Type B pancreatic cell (in vitro differentiated cells): ENCODE measurements around the gene MAPK8IP1. TPM values are rescaled to one million over a fixed set of nuclear protein-coding genes. Genes with fewer than 3 reads are reported as not detected.

ENCODE experiments used
- DNase-seq: peaks from one replicate; pipeline ENCODE4 v3.0.0; 2021; ENCODE audit warnings: mixed read lengths; ENCODE audit not compliant: unreplicated experiment; ENCODE audit errors: extremely low spot score
- H3K27ac Mint-ChIP-seq: 2 replicates; pipeline ENCODE4 v1.8.0; 2021; ENCODE audit warnings: mild to moderate bottlenecking, mixed read lengths
- H3K27me3 Mint-ChIP-seq: 2 replicates; pipeline ENCODE4 v1.8.0; 2021; ENCODE audit warnings: mixed read lengths
- H3K36me3 Mint-ChIP-seq: 2 replicates; pipeline ENCODE4 v1.8.0; 2021; ENCODE audit warnings: mixed read lengths
- H3K4me1 Mint-ChIP-seq: one replicate; pipeline ENCODE4 v1.8.0; 2021; ENCODE audit warnings: mixed read lengths; ENCODE audit not compliant: unreplicated experiment
- H3K4me3 Mint-ChIP-seq: 2 replicates; pipeline ENCODE4 v1.8.0; 2021; ENCODE audit warnings: mild to moderate bottlenecking, mixed read lengths
- H3K9me3 Mint-ChIP-seq: 2 replicates; pipeline ENCODE4 v1.8.0; 2021; ENCODE audit warnings: mixed read lengths
- total RNA-seq: library from RNA; stranded (reverse); gene quantifications from 2 replicates; pipeline ENCODE4 v1.2.1, GENCODE V29; 2021; ENCODE audit warnings: low replicate concordance
- TF ChIP-seq, protein P1 (sequence below): fragments of 200-600 bp; sonication (generic); conservative IDR thresholded peaks from 2 replicates; pipeline ENCODE4 v1.5.0; 2021; ENCODE audit warnings: antibody characterized with exemption, mild to moderate bottlenecking

MAPK8IP1 gene
- total RNA-seq, 1 donor from 2014 or later: 23.7 TPM

DNA sequence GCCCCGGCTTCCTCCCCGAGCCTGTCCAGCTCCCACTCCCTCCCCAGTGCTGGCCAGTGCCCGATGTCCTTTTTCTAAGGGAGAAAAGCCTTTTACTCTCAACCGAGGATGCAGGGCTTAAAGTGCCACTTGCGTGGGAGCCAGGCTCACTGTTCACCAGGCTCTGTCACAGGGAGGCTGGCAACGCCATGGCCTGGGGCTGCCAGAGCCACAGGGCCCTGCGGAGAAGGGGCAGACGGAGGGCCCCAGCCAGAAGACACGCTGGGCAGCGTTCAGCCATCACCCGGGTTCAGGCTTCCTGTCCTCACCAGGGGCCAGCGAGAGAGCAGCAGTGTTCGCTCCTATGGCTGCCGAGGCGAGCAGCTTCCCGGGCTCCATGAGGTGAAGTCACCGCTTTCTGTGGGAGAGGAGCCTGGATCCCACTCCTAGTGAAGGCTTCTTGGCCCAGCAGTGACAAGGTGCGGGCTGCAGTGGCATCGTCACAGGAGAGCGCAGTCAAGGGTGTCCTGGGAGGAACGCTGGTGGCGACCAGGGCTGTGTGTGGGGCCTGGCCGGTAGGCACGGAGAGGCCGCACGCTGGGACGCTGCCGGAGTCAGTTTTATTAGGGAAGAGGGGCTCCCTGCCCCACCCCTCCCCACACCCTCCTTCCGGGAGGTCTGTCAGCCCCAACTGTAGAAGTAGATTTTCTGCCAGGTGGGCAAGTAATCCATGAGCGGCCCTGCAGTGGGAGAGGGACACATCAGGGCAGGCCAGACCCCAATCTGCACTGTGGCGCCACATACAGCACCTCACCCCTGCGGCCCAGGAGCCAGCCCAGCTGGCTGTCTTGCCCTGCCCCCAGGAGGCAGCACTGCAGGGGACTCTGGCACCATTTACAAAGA is 24.4 kb downstream of the MAPK8IP1 start:
- no peaks in the 10 kb centered on the region for H3K36me3 Mint-ChIP-seq
- no peak overlapping the region for H3K4me3 Mint-ChIP-seq
- H3K27ac Mint-ChIP-seq: no peak overlapping the region
- TF ChIP-seq, protein P1, sequence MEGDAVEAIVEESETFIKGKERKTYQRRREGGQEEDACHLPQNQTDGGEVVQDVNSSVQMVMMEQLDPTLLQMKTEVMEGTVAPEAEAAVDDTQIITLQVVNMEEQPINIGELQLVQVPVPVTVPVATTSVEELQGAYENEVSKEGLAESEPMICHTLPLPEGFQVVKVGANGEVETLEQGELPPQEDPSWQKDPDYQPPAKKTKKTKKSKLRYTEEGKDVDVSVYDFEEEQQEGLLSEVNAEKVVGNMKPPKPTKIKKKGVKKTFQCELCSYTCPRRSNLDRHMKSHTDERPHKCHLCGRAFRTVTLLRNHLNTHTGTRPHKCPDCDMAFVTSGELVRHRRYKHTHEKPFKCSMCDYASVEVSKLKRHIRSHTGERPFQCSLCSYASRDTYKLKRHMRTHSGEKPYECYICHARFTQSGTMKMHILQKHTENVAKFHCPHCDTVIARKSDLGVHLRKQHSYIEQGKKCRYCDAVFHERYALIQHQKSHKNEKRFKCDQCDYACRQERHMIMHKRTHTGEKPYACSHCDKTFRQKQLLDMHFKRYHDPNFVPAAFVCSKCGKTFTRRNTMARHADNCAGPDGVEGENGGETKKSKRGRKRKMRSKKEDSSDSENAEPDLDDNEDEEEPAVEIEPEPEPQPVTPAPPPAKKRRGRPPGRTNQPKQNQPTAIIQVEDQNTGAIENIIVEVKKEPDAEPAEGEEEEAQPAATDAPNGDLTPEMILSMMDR: no peak
- no peaks in the 10 kb centered on the region for H3K9me3 Mint-ChIP-seq
- peaks cover 4% of the 10 kb centered on the region for H3K4me1 Mint-ChIP-seq
- no peaks in the 10 kb centered on the region for H3K27me3 Mint-ChIP-seq
- no peak for DNase-seq

DNA sequence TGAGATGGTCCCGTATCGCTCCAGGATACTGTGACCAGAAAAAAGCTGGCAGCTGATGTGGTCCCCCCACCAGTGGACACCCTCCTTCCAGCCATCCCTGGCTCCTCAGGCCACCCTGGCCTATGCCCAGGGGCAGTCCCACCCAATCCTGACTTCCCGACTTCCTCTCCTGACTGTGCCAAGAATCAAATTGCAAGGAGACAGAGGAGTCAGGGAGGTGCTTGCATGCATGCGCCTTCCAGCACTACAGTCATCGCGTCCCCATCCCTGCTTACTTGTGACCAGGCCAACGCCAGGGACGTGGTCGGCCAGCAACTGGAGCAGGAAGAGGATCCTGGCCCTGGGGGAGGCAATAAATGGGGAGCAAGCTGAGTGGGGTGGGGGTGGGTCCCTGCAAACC is 25.2 kb downstream of the MAPK8IP1 start:
- no peak overlapping the region for H3K27ac Mint-ChIP-seq
- no peaks in the 10 kb centered on the region for H3K9me3 Mint-ChIP-seq
- H3K4me3 Mint-ChIP-seq: no peak overlapping the region
- H3K36me3 Mint-ChIP-seq: no peaks in the 10 kb centered on the region
- H3K4me1 Mint-ChIP-seq: peaks cover 4% of the 10 kb centered on the region
- no peak for DNase-seq
- TF ChIP-seq, protein P1: no peak
- no peaks in the 10 kb centered on the region for H3K27me3 Mint-ChIP-seq

DNA sequence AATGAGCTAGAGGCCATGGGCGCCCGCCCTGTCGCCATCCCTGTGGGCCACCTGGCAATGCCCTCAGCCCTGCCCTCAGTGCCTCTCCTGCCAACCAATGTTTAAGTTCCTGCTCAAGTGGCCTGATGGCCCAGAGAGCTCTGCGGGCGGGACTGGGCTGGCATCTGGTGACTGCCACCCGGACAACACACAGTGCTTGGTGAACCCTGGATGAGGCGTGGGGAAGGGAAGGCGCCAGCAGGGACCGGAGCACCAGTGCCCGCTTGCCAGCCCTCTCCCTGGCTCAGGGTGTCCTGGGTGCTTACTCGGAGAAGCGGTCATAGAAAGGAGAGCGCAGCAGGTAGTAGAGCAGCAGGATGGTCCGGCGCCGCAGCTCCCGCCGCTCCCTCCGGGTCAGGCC is 28.1 kb downstream of the MAPK8IP1 start:
- no peak overlapping the region for H3K27ac Mint-ChIP-seq
- no peak overlapping the region for H3K4me3 Mint-ChIP-seq
- H3K27me3 Mint-ChIP-seq: no peaks in the 10 kb centered on the region
- no peaks in the 10 kb centered on the region for H3K4me1 Mint-ChIP-seq
- H3K36me3 Mint-ChIP-seq: no peaks in the 10 kb centered on the region
- H3K9me3 Mint-ChIP-seq: no peaks in the 10 kb centered on the region
- TF ChIP-seq, protein P1: no peak
- no peak for DNase-seq

DNA sequence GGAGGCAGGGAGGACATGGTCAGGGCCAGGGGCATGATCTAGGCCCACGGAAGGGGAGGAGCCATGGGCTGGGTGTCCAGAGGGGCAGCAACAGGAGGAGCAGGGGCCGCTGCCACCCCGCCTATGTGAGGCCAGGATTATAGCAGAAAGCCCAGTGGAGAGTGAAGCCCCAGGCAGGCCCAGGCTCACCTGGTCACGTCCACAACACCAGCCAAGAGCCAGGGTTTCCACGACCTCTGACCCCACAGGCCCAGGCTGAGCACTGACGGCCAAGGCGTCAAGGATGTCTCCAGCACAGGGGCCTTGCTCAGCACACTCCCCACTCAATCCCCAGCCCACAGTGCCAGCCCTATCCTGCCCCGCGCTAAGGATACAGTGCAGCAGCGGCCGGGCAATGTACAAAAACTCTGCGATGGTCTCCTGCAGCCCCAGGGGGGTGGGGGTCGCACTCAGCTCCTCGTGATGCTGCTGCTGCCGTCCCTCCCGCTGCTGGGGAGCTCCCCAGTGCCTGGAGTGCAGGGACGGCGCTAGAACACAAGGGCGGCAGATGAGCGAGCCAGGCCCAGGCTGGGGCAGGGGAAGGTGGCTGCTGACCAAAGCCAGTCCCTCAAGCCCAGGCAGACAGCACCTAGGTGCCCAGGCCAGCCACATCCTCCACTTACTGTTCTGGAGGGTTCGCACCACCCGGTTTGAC is 28.6 kb downstream of the MAPK8IP1 start:
- Mint-ChIP-seq H3K9me3 (no peaks in the 10 kb centered on the region), H3K4me3 (no peak overlapping the region)
- TF ChIP-seq, protein P1: no peak

DNA sequence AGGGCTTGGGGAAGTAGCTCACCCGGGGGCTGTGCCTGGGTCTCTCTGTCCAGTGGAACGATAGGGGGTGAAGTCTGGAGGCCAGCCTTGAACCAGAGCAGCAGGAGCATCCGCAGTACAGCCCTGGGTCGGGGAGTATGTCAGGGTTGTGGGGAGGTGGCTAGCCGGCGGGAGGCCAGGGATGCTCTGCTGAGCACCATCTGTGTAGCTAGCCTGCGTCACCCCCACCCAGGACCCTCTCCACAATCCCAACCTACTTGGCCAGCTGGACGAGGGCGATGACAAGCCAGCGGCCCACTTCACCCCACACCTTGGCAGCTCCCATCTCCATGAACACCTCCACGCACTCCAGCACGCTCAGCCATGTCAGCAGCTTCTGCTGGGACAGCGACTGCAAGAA is 30.0 kb downstream of the MAPK8IP1 start:
- H3K36me3 Mint-ChIP-seq: no peaks in the 10 kb centered on the region
- peaks cover under 1% of the 10 kb centered on the region for H3K27me3 Mint-ChIP-seq
- H3K9me3 Mint-ChIP-seq: no peaks in the 10 kb centered on the region
- H3K4me1 Mint-ChIP-seq: no peaks in the 10 kb centered on the region
- H3K27ac Mint-ChIP-seq: no peak overlapping the region
- TF ChIP-seq, protein P1: no peak
- peak overlapping the region; percentile 17 for H3K4me3 Mint-ChIP-seq
- DNase-seq: no peak

More for the DNA sequence above, 28.6 kb downstream of the MAPK8IP1 start:
- no peak overlapping the region for H3K27ac Mint-ChIP-seq
- no peaks in the 10 kb centered on the region for H3K36me3 Mint-ChIP-seq
- no peaks in the 10 kb centered on the region for H3K4me1 Mint-ChIP-seq
- no peaks in the 10 kb centered on the region for H3K27me3 Mint-ChIP-seq
- no peak for DNase-seq
